Thymus (tissue), 14 donors: Measurements from ENCODE around the gene FAM9B. TPM values are rescaled to one million over a fixed set of nuclear protein-coding genes. Genes with fewer than 3 reads are reported as not detected.

Experiments
- DNase-seq, 9 donors: peaks; one replicate each; pipeline ENCODE4 v3.0.0-alpha.2; 2013; ENCODE audit warnings: low spot score in 9 of 9, low read depth in 6 of 9, missing footprints in 1 of 9
- H3K27ac ChIP-seq, 2 donors: one replicate each; pipeline ENCODE4 v1.5.1; 2013; ENCODE audit warnings: control low read depth in 1 of 2, low read depth in 1 of 2, low read length in 1 of 2, mild to moderate bottlenecking in 1 of 2, moderate library complexity in 1 of 2
- H3K27me3 ChIP-seq, 2 donors: one replicate each; pipeline ENCODE4 v1.5.1; 2013; ENCODE audit warnings: low read length in 1 of 2; ENCODE audit not compliant: control insufficient read depth in 2 of 2, insufficient read depth in 1 of 2
- H3K36me3 ChIP-seq, 2 donors: one replicate each; pipeline ENCODE4 v1.5.1; 2013; ENCODE audit warnings: low read length in 1 of 2, mild to moderate bottlenecking in 1 of 2, moderate library complexity in 1 of 2; ENCODE audit not compliant: control insufficient read depth in 2 of 2, insufficient read depth in 2 of 2
- H3K4me1 ChIP-seq, 2 donors: one replicate each; pipeline ENCODE4 v1.5.1; 2013; ENCODE audit warnings: low read length in 2 of 2; ENCODE audit not compliant: control insufficient read depth in 2 of 2, insufficient read depth in 2 of 2
- H3K4me3 ChIP-seq, 2 donors: one replicate each; pipeline ENCODE4 v1.5.1; 2013; ENCODE audit warnings: low read length in 2 of 2, control low read depth in 1 of 2, mild to moderate bottlenecking in 1 of 2
- H3K9me3 ChIP-seq, 2 donors: one replicate each; pipeline ENCODE4 v1.5.1; 2013; ENCODE audit warnings: low read length in 1 of 2, mild to moderate bottlenecking in 1 of 2; ENCODE audit not compliant: control insufficient read depth in 2 of 2, insufficient read depth in 1 of 2
- WGBS: extraction: QIAGEN DNeasy Blood & Tissue Kit; methylation state at CpG from one replicate; pipeline ENCODE4 v1.1.7; 2013; 5-methylcytosine and 5-hydroxymethylcytosine counted together
- long read RNA-seq, 10 donors: transcript quantifications; one replicate each; lab custom pipeline, GENCODE V29; 2026
- polyA plus RNA-seq: library from polyadenylated mRNA; stranded (reverse); fragments of 200-250 nt; gene quantifications from one replicate; pipeline ENCODE4 v1.2.3, GENCODE V29; 2013
- total RNA-seq: library from RNA; stranded (reverse); fragments of 120-200 nt; gene quantifications from one replicate; pipeline ENCODE4 v1.2.4, GENCODE V29; 2013
- donor health status: healthy.

FAM9B gene
- total RNA-seq = 0.05 TPM
- 0.11 TPM for polyA plus RNA-seq
- long read RNA-seq, donor 1 = 0 reads
- long read RNA-seq, donor 2 = 0 reads
- long read RNA-seq, donor 3 = 0 reads
- long read RNA-seq, donor 4 = 0 reads
- long read RNA-seq, donor 5 = 0 reads
- long read RNA-seq, donor 6 = 0 reads
- long read RNA-seq, donor 7 = 0 reads
- long read RNA-seq, donor 8 = 0 reads
- long read RNA-seq, donor 9 = 0 reads
- long read RNA-seq, donor 10 = 0 reads

DNA sequence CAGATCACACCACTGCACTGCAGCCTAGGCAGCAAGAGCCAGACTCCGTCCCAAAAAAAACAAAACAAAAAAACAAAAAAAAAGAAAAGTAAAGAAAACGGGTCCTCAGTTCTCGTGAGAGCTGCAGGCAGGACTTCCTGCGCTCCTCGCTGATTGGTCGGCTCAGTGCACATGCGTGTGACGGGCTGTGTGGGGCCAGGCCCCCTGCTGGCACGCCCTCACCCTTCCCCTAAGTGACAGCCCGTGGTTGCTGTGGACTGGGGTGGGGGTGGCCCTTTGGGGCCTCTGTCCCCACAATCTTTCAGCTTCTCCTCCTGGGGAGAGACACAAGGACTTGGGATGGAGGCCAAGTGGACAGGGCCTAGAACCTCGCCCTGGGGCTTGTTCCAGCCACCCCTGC, at the start of gene FAM9B:
FAM9B (minus strand) TSS at position 139 of the 400 bp plus-strand sequence. CDS start 1,141 bp downstream, outside the sequence.
- Histone ChIP-seq H3K27ac (no peak within 1 kb of the TSS), H3K4me1 (no peaks in the 10 kb centered on the region), H3K9me3 (no peaks in the 10 kb centered on the region), H3K4me3 (no peak within 1 kb of the TSS), H3K36me3 (no peaks in the 10 kb centered on the region), H3K27me3 (no peaks in the 10 kb centered on the region)
- WGBS = 97% methylated on average over 11 of the region's 11 CpGs
- DNase-seq = no peak

DNA sequence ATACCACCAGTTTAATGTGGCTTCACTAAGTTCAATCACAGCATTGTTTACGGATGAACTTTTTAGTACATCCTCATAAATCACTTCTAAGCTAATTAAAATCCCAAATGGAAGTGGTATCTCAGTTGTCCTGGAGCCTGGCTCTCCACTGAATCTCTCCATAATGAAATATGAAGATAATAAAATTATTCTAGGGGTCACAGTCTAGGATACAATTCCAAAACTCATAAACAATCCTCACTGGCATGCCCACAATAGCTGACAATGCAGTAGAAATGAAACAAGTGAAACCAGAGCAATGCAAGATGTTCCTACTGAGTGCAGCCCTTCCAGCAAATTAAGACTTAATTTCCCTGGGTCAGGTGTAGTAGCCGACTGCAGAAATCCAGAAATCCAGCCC, 47.3 kb upstream of the FAM9B start:
- no peak overlapping the region for H3K27ac ChIP-seq
- no peaks in the 10 kb centered on the region for H3K27me3 ChIP-seq
- no peaks in the 10 kb centered on the region for H3K36me3 ChIP-seq
- 98% methylated on average over 2 of the region's 2 CpGs for WGBS
- H3K4me1 ChIP-seq = no peaks in the 10 kb centered on the region
- no peak overlapping the region for H3K4me3 ChIP-seq
- no peaks in the 10 kb centered on the region for H3K9me3 ChIP-seq
- DNase-seq = no peak

DNA sequence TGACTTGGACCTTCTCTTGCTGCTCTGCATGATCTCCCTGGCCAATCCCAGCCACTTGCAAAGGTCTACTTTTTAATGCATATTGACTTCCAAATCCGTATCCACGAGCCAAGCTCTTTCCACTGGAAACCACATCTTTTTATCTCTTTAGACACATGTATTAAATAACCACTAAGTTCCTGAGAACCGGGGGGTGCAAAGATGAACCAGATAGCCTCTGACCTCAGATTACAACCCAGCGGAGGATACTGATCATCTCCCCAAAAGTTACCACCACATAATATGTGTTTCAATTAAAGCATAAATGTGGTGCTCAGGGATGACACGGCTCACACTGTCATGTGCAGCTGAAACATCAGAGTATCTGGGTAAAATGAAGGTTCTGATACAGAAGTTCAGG, 40.4 kb upstream of the FAM9B start:
- no peak for DNase-seq
- Histone ChIP-seq H3K27ac (no peak overlapping the region), H3K27me3 (no peaks in the 10 kb centered on the region), H3K36me3 (no peaks in the 10 kb centered on the region), H3K4me3 (no peak overlapping the region), H3K9me3 (no peaks in the 10 kb centered on the region), H3K4me1 (no peaks in the 10 kb centered on the region)
- 29% methylated on average over 5 of the region's 5 CpGs for WGBS

DNA sequence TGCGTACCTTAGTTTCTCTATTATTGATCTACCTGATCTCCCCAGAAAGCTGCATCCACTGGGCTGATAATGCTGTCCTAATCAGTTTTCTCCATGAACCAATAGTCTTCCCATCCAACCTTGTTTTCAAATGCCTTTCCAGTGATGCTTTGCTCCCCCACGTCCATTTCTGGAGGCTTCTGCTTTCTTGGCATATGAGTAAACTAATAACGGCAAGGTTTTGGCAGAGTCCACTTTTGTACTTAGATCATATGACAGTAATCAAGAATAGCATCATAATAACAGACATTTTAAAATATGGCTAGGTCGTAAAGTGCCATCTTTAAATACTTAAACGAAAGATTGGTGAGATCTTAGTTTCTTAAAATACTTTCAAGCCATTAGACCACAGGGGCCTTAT, 38.4 kb upstream of the FAM9B start:
- no peaks in the 10 kb centered on the region for H3K4me1 ChIP-seq

DNA sequence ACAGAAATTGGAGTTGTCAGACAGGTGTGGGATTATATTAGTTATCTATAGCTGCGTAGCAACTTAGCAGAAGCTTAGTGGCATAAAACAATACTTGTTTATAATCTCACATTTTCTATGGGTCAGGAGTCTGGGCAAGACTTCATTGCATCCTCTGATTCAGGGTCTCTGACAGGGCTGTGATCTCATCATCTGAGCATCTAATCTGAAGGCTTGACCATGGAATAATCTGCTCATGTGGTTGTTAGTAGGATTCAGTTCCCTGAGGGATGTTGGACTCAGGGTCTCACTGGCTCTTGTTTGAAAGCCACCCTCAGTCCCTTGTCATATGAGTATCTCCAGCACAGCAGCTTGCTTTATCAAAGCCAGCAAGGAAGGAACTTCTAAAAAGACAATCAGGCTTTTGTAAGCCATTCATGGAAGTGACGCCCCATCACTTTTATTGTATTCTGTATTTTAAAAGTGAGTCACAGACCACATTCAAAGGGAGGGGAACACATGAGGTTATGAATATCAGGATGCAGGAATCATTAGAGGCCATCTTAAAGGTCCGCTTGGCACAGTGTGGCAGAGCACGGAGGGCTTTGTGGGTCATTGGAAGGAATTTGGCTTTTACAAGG, 37.2 kb upstream of the FAM9B start:
- no peaks in the 10 kb centered on the region for H3K36me3 ChIP-seq
- WGBS = 98% methylated on average over 4 of the region's 4 CpGs
- no peak for DNase-seq
- no peaks in the 10 kb centered on the region for H3K27me3 ChIP-seq
- no peak overlapping the region for H3K27ac ChIP-seq
- H3K4me3 ChIP-seq = no peak overlapping the region
- no peaks in the 10 kb centered on the region for H3K4me1 ChIP-seq
- no peaks in the 10 kb centered on the region for H3K9me3 ChIP-seq

More for the DNA sequence above, 38.4 kb upstream of the FAM9B start:
- DNase-seq = no peak
- H3K27ac ChIP-seq = no peak overlapping the region
- no peaks in the 10 kb centered on the region for H3K36me3 ChIP-seq
- no peaks in the 10 kb centered on the region for H3K9me3 ChIP-seq
- no peak overlapping the region for H3K4me3 ChIP-seq
- H3K27me3 ChIP-seq = no peaks in the 10 kb centered on the region
- 90% methylated on average over 5 of the region's 5 CpGs for WGBS

DNA sequence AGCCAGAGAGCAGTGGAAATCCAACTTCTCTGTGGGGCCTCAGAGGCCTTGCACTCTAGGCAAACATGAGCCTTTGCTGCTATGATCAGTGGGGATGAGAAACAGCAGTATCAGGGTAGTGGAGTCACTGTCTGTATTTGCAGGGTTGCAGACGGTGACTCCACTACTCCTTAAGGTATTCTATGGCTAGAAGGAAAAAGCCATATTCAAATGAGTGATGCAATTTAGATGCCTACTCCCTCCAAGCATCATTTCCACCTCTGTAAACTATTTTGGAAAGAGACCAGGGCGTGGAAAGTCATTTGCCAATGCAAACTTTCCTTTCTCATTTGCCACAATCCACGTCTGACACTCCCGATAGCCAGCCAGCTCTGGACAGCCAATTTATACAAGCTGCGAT, 35.6 kb upstream of the FAM9B start:
- H3K27ac ChIP-seq = no peak overlapping the region
- H3K36me3 ChIP-seq = no peaks in the 10 kb centered on the region
- no peaks in the 10 kb centered on the region for H3K27me3 ChIP-seq
- no peak for DNase-seq
- 94% methylated on average over 5 of the region's 5 CpGs for WGBS
- H3K4me1 ChIP-seq = no peaks in the 10 kb centered on the region
- no peaks in the 10 kb centered on the region for H3K9me3 ChIP-seq
- no peak overlapping the region for H3K4me3 ChIP-seq

DNA sequence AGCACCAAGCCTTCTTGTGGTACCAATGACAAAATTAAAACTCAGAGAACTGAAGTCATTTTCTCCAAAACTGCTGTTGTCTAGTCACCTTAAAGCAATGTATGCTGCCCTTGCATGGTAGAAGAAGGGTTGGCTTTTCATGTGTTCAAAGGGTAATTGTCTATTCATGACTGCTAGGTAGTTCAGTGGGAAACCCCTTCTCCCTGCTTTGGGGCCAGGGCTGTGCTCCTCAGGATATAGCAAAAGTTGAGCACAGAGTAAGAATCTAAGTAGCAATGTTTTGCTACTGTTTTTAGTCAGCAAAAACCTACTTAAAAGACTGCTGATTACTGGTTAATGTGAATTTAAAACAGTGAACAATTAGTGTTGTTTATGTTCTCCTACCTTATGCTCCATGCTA, 30.8 kb upstream of the FAM9B start:
- H3K27ac ChIP-seq = no peak overlapping the region
- H3K4me1 ChIP-seq = no peaks in the 10 kb centered on the region
- H3K9me3 ChIP-seq = no peaks in the 10 kb centered on the region
- no peak overlapping the region for H3K4me3 ChIP-seq
- no peak for DNase-seq
- no peaks in the 10 kb centered on the region for H3K36me3 ChIP-seq
- H3K27me3 ChIP-seq = no peaks in the 10 kb centered on the region

DNA sequence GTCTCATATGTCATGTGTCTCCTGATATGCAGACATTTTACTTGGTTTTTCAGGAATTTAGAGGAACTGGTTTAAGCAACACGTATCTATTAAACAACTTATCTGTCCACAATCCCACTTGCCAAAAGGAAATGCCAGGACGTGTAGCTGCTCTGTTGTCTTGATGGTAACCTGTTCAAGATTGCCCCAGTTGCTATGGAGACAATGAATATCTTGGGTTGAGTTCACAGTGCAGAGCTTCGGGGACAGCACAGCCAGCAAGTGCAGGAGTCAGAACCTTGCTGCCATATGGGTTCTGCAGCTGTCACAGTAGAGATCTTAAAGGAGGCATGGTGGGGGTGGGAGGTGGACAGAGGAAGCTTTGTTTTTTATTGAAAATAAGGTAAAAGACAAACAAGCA, 28.7 kb upstream of the FAM9B start:
- Histone ChIP-seq H3K27me3 (no peaks in the 10 kb centered on the region), H3K9me3 (no peaks in the 10 kb centered on the region), H3K27ac (no peak overlapping the region), H3K4me3 (no peak overlapping the region), H3K4me1 (no peaks in the 10 kb centered on the region), H3K36me3 (no peaks in the 10 kb centered on the region)
- no peak for DNase-seq
- 61% methylated on average over 3 of the region's 3 CpGs for WGBS

DNA sequence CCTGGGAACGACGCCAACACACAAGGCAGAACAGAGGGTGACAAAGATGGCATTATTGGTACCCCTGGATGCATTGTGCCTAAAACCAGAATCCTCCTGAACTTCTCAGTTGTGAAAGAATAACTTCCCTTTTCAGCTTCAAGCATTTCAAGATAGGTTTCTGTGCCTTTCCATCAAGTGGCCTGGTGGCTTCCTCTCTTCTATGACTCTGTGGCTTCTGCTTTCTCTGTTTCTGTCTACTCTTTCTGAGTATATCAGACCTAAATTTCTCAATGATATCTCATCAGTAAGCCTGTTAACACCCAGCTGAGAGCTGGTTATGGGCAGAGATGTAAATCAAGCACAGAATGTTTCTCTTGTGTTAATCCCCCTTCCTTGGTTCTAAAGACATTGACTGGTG, 21.4 kb upstream of the FAM9B start:
- H3K27me3 ChIP-seq = no peaks in the 10 kb centered on the region
- WGBS = 32% methylated on average over 2 of the region's 2 CpGs

More for the DNA sequence above, 21.4 kb upstream of the FAM9B start:
- DNase-seq = peak in 1 of 9 donors; percentile 2
- H3K4me3 ChIP-seq = no peak overlapping the region
- no peaks in the 10 kb centered on the region for H3K9me3 ChIP-seq
- no peaks in the 10 kb centered on the region for H3K4me1 ChIP-seq
- H3K27ac ChIP-seq = no peak overlapping the region
- no peaks in the 10 kb centered on the region for H3K36me3 ChIP-seq
